Sigmoid colon (tissue), 4 donors: Measurements from ENCODE around the gene ANXA7.

Source experiments
- CTCF ChIP-seq, 4 experiments: fragments of 450-650 bp in 3 of 4; fragments of 200-600 bp in 1 of 4; IDR thresholded peaks; one replicate each; pipeline ENCODE4 v1.5.1; 2016 to 2019; ENCODE audit warnings: antibody characterized with exemption in 4 of 4, mild to moderate bottlenecking in 3 of 4, moderate library complexity in 2 of 4
- EP300 ChIP-seq, 4 donors: sonication (generic); formaldehyde crosslinking; IDR thresholded peaks; one replicate each; pipeline ENCODE4 v1.6.1; 2017; ENCODE audit warnings: antibody characterized with exemption in 4 of 4

- no peak for TF ChIP-seq CTCF (IDR thresholded peaks at IDR 0.05)
- TF ChIP-seq EP300 (IDR thresholded peaks at IDR 0.05): no peak
These were observed 5.8 kb downstream of the ANXA7 start for GRCh38 chr10:73408061-73408460.
